Measurements from ENCODE around the gene B4GAT1. TPM values are rescaled to one million over a fixed set of nuclear protein-coding genes. Genes with fewer than 3 reads are reported as not detected.

The B4GAT1 gene
- total and polyA plus RNA-seq, 2 of the 13 experiments (the other 11 are each of a cell fraction or from before 2014, with no cell fraction given) = 40.4 to 109 TPM

DNA sequence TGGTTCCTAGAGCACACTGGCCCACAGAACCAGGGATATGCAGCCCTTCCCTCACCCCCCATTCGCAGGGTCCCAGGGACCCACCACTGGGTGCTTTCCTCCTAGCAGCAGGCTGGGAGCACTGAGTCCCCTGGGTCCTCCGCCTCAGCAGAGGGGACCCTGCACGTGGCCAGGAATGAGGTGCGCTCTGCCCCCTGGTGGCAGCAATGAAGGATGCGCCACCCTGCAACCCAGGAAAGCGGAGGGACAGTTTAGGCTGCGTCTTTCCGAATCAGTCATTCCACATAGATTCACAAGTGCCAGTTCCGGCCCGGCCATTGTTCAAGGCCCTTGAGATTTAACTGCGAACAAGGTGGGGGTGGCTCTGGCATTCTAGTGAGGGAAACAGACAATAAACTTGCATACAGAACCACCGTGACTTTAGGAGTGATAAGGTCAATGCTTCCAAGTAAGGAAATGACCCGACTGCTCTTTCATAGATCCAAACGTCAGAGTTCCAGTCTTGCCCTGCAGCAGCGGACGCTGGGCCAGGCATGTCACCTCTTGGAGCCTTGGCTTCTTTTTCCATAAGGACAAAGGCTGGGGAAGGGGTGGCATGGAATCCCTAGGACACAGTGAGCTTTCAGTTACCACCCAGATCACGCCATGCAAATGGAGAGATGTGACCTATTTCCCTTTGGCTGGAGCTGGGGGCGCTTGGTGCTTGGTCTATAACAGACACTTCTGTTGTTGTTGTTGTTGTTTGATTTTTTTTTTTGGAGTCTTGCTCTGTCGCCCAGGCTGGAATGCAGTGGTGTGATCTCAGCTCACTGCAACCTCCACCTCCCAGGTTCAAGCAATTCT is 18.9 kb downstream of the B4GAT1 start (continued):
- TF ChIP-seq, protein P1, sequence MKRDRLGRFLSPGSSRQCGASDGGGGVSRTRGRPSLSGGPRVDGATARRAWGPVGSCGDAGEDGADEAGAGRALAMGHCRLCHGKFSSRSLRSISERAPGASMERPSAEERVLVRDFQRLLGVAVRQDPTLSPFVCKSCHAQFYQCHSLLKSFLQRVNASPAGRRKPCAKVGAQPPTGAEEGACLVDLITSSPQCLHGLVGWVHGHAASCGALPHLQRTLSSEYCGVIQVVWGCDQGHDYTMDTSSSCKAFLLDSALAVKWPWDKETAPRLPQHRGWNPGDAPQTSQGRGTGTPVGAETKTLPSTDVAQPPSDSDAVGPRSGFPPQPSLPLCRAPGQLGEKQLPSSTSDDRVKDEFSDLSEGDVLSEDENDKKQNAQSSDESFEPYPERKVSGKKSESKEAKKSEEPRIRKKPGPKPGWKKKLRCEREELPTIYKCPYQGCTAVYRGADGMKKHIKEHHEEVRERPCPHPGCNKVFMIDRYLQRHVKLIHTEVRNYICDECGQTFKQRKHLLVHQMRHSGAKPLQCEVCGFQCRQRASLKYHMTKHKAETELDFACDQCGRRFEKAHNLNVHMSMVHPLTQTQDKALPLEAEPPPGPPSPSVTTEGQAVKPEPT (CRISPR knock-in tag; IDR thresholded peaks at IDR 0.05; ENCODE audit: low read depth) = 0 out of 2 replicates have a peak, but pooled peaks have one; percentile 28
- TF ChIP-seq ZNF230 (CRISPR knock-in tag; IDR thresholded peaks at IDR 0.05) (no peak), MYNN (CRISPR knock-in tag; IDR thresholded peaks at IDR 0.05; ENCODE audit: low read depth) (no peak), LCORL (IDR thresholded peaks at IDR 0.05) (no peak), LCORL (CRISPR knock-in tag; IDR thresholded peaks at IDR 0.05) (peak; percentile 91), EED (CRISPR knock-in tag; IDR thresholded peaks at IDR 0.05) (no peak), ZNF7 (CRISPR knock-in tag; IDR thresholded peaks at IDR 0.05) (no peak), ZIK1 (CRISPR knock-in tag; IDR thresholded peaks at IDR 0.05; ENCODE audit: borderline replicate concordance, low read depth) (0 out of 2 replicates have a peak, but pooled peaks have one; percentile 32), ZNF329 (CRISPR knock-in tag; IDR thresholded peaks at IDR 0.05; ENCODE audit: low read depth) (no peak), IRF2 (CRISPR knock-in tag; IDR thresholded peaks at IDR 0.05) (peak; percentile 81; the same call in 1 of the 2 replicates), HDAC1 (CRISPR knock-in tag; IDR thresholded peaks at IDR 0.05) (peak; percentile 45; the same call in 1 of the 2 replicates), ZNF678 (CRISPR knock-in tag; IDR thresholded peaks at IDR 0.05) (no peak), MAFK (conservative IDR thresholded peaks at IDR 0.05 in 1 of 2, IDR thresholded peaks at IDR 0.05 in 1 of 2; ENCODE audit: low read length in 2 of 2) (no peak), MEIS1 (CRISPR knock-in tag; IDR thresholded peaks at IDR 0.05; ENCODE audit: borderline replicate concordance) (0 out of 2 replicates have a peak, but pooled peaks have one; percentile 27), ZFYVE20 (CRISPR knock-in tag; IDR thresholded peaks at IDR 0.05; ENCODE audit: borderline replicate concordance, low read depth) (no peak)
- TF ChIP-seq, protein P2, sequence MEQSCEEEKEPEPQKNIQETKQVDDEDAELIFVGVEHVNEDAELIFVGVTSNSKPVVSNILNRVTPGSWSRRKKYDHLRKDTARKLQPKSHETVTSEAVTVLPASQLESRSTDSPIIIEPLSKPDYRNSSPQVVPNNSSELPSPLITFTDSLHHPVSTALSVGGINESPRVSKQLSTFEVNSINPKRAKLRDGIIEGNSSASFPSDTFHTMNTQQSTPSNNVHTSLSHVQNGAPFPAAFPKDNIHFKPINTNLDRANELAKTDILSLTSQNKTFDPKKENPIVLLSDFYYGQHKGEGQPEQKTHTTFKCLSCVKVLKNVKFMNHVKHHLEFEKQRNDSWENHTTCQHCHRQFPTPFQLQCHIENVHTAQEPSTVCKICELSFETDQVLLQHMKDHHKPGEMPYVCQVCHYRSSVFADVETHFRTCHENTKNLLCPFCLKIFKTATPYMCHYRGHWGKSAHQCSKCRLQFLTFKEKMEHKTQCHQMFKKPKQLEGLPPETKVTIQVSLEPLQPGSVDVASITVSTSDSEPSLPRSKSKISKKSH (CRISPR knock-in tag; IDR thresholded peaks at IDR 0.05; ENCODE audit: borderline replicate concordance) = peak; percentile 85; the same call in 1 of the 2 replicates
- TF ChIP-seq, protein P3, sequence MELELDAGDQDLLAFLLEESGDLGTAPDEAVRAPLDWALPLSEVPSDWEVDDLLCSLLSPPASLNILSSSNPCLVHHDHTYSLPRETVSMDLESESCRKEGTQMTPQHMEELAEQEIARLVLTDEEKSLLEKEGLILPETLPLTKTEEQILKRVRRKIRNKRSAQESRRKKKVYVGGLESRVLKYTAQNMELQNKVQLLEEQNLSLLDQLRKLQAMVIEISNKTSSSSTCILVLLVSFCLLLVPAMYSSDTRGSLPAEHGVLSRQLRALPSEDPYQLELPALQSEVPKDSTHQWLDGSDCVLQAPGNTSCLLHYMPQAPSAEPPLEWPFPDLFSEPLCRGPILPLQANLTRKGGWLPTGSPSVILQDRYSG (CRISPR knock-in tag; IDR thresholded peaks at IDR 0.05) = no peak
- TF ChIP-seq, protein P4, sequence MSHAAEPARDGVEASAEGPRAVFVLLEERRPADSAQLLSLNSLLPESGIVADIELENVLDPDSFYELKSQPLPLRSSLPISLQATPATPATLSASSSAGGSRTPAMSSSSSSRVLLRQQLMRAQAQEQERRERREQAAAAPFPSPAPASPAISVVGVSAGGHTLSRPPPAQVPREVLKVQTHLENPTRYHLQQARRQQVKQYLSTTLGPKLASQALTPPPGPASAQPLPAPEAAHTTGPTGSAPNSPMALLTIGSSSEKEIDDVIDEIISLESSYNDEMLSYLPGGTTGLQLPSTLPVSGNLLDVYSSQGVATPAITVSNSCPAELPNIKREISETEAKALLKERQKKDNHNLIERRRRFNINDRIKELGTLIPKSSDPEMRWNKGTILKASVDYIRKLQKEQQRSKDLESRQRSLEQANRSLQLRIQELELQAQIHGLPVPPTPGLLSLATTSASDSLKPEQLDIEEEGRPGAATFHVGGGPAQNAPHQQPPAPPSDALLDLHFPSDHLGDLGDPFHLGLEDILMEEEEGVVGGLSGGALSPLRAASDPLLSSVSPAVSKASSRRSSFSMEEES (CRISPR knock-in tag; IDR thresholded peaks at IDR 0.05) = peak; percentile 68
- TF ChIP-seq, protein P5, sequence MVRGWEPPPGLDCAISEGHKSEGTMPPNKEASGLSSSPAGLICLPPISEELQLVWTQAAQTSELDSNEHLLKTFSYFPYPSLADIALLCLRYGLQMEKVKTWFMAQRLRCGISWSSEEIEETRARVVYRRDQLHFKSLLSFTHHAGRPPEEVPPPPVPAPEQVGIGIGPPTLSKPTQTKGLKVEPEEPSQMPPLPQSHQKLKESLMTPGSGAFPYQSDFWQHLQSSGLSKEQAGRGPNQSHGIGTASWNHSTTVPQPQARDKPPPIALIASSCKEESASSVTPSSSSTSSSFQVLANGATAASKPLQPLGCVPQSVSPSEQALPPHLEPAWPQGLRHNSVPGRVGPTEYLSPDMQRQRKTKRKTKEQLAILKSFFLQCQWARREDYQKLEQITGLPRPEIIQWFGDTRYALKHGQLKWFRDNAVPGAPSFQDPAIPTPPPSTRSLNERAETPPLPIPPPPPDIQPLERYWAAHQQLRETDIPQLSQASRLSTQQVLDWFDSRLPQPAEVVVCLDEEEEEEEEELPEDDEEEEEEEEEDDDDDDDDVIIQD (CRISPR knock-in tag; IDR thresholded peaks at IDR 0.05; ENCODE audit: low read depth) = no peak
- TF ChIP-seq, protein P6, sequence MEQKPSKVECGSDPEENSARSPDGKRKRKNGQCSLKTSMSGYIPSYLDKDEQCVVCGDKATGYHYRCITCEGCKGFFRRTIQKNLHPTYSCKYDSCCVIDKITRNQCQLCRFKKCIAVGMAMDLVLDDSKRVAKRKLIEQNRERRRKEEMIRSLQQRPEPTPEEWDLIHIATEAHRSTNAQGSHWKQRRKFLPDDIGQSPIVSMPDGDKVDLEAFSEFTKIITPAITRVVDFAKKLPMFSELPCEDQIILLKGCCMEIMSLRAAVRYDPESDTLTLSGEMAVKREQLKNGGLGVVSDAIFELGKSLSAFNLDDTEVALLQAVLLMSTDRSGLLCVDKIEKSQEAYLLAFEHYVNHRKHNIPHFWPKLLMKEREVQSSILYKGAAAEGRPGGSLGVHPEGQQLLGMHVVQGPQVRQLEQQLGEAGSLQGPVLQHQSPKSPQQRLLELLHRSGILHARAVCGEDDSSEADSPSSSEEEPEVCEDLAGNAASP (CRISPR knock-in tag; IDR thresholded peaks at IDR 0.05; ENCODE audit: borderline replicate concordance) = peak; percentile 60
